Measurements from ENCODE around the gene GPANK1. TPM values are rescaled to one million over a fixed set of nuclear protein-coding genes. Genes with fewer than 3 reads are reported as not detected.

Gene GPANK1
- total and polyA plus RNA-seq, 2 of the 13 experiments (the other 11 are each of a cell fraction or from before 2014, with no cell fraction given), result 15.4 to 22.8 TPM

DNA sequence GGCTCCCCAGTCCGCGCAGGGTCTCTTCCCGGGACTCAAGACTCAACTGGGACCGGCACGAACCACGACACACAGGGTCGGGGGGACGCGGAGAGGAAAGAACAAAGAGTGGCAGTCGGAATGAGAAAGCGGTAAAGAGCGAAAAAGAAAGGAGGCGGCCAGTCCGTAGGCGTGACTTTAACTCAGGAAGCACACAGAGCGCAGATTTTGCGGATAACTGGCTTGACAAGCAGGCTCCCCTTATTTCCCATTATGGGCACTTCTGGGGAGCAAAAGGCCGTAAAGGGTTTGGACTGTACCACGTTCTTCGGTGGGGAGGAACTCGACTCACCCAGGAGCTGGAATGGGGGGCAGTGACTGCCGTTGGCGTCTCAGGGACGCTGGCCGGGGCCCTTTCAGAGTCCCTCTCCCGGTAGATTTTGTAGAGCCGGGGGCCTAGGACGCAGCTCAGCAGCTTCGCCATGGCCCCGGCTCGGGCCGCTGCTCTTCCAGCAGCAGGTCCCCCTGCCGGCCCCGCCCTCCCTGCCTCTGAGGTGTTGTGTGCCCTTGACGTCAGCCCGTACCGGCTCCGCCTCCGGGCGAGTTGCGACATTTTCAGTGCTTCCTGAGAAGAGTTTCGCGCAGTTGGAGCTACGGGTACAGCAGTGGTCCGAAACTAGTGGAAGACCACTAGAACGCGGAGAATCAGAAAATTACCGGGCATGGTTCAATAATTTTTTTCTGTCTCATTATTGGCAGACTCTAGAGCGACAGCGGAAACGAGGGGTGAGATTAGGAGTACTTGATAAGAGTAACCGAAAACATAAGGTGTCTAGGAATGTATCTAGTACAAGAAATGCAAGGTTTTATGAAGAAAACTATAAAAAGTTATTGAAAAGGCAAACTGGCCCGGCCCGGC is 38.3 kb upstream of the GPANK1 start, which contains the start of gene ABHD16A (continued):
- TF ChIP-seq ZNF276 (CRISPR knock-in tag; IDR thresholded peaks at IDR 0.05; ENCODE audit: low read depth) (no peak), ZNF33B (CRISPR knock-in tag; IDR thresholded peaks at IDR 0.05) (no peak), SRSF1 (optimal IDR thresholded peaks at IDR 0.05; ENCODE audit: low read depth, low read length) (peak; percentile 60), HNF4G (IDR thresholded peaks at IDR 0.05; ENCODE audit: borderline replicate concordance, low read depth, low read length) (peak; percentile 63; the same call in 1 of the 2 replicates), HNF4G (CRISPR knock-in tag; IDR thresholded peaks at IDR 0.05; ENCODE audit: borderline replicate concordance, low read depth) (0 out of 2 replicates have a peak, but pooled peaks have one; percentile 35), ZNF652 (CRISPR knock-in tag; IDR thresholded peaks at IDR 0.05; ENCODE audit: borderline replicate concordance, low read depth) (peak; percentile 30; the same call in 1 of the 2 replicates), U2AF1 (optimal IDR thresholded peaks at IDR 0.05; ENCODE audit: low read depth, low read length) (no peak), ZNF431 (CRISPR knock-in tag; IDR thresholded peaks at IDR 0.05; ENCODE audit: borderline replicate concordance, low read depth) (peak; percentile 66), ZNF10 (CRISPR knock-in tag; IDR thresholded peaks at IDR 0.05; ENCODE audit: borderline replicate concordance, low read depth) (no peak), ZNF232 (CRISPR knock-in tag; IDR thresholded peaks at IDR 0.05; ENCODE audit: borderline replicate concordance) (peak; percentile 41; the same call in 1 of the 2 replicates), ERF (CRISPR knock-in tag; IDR thresholded peaks at IDR 0.05) (peak; percentile 93), GPN1 (CRISPR knock-in tag; IDR thresholded peaks at IDR 0.05; ENCODE audit: borderline replicate concordance) (no peak), MTA1 (CRISPR knock-in tag; IDR thresholded peaks at IDR 0.05; ENCODE audit: borderline replicate concordance) (peak; percentile 67; the same call in 1 of the 2 replicates), CHD4 (IDR thresholded peaks at IDR 0.05; ENCODE audit: borderline replicate concordance, low read length) (no peak), ZIK1 (CRISPR knock-in tag; IDR thresholded peaks at IDR 0.05; ENCODE audit: borderline replicate concordance, low read depth) (no peak), ZMAT5 (CRISPR knock-in tag; IDR thresholded peaks at IDR 0.05; ENCODE audit: borderline replicate concordance, low read depth) (no peak), ZNF614 (CRISPR knock-in tag; IDR thresholded peaks at IDR 0.05; ENCODE audit: borderline replicate concordance) (peak; percentile 55; the same call in 1 of the 2 replicates), ZNF563 (CRISPR knock-in tag; IDR thresholded peaks at IDR 0.05) (no peak), ZMYM3 (CRISPR knock-in tag; IDR thresholded peaks at IDR 0.05) (peak; percentile 75), PAF1 (CRISPR knock-in tag; IDR thresholded peaks at IDR 0.05) (no peak)
- TF ChIP-seq, protein P1, sequence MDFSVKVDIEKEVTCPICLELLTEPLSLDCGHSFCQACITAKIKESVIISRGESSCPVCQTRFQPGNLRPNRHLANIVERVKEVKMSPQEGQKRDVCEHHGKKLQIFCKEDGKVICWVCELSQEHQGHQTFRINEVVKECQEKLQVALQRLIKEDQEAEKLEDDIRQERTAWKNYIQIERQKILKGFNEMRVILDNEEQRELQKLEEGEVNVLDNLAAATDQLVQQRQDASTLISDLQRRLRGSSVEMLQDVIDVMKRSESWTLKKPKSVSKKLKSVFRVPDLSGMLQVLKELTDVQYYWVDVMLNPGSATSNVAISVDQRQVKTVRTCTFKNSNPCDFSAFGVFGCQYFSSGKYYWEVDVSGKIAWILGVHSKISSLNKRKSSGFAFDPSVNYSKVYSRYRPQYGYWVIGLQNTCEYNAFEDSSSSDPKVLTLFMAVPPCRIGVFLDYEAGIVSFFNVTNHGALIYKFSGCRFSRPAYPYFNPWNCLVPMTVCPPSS (IDR thresholded peaks at IDR 0.05), result no peak
- TF ChIP-seq, protein P2, sequence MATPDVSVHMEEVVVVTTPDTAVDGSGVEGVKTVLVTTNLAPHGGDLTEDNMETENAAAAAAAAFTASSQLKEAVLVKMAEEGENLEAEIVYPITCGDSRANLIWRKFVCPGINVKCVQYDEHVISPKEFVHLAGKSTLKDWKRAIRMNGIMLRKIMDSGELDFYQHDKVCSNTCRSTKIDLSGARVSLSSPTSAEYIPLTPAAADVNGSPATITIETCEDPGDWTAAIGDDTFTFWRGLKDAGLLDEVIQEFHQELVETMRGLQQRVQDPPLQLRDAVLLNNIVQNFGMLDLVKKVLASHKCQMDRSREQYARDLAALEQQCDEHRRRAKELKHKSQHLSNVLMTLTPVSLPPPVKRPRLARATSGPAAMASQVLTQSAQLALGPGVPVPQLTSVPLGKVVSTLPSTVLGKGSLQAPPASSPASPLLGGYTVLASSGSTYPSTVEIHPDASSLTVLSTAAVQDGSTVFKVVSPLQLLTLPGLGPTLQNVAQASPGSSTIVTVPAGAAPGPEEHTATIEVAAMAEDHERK (CRISPR knock-in tag; IDR thresholded peaks at IDR 0.05; ENCODE audit: low read depth), result peak; percentile 51
- TF ChIP-seq, protein P3, sequence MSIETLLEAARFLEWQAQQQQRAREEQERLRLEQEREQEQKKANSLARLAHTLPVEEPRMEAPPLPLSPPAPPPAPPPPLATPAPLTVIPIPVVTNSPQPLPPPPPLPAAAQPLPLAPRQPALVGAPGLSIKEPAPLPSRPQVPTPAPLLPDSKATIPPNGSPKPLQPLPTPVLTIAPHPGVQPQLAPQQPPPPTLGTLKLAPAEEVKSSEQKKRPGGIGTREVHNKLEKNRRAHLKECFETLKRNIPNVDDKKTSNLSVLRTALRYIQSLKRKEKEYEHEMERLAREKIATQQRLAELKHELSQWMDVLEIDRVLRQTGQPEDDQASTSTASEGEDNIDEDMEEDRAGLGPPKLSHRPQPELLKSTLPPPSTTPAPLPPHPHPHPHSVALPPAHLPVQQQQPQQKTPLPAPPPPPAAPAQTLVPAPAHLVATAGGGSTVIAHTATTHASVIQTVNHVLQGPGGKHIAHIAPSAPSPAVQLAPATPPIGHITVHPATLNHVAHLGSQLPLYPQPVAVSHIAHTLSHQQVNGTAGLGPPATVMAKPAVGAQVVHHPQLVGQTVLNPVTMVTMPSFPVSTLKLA (IDR thresholded peaks at IDR 0.05), result no peak

All from HepG2 (cell line).